Karpas-422 (cell line): ENCODE measurements around the gene PITPNC1. TPM values are rescaled to one million over a fixed set of nuclear protein-coding genes. Genes with fewer than 3 reads are reported as not detected.

Source experiments
- DNase-seq: peaks from one replicate; pipeline ENCODE4 v3.0.0-alpha.2; 2015
- H2AFZ ChIP-seq: fragments of 200-600 bp; sonication (generic); 2 replicates; pipeline ENCODE4 v1.6.1; 2014; ENCODE audit warnings: antibody characterized with exemption, low read length, mixed read lengths
- H3K27ac ChIP-seq: fragments of 200-600 bp; sonication (generic); 2 replicates; pipeline ENCODE4 v1.5.1; 2014; ENCODE audit warnings: mild to moderate bottlenecking, low read length, moderate library complexity
- H3K27me3 ChIP-seq: fragments of 200-600 bp; sonication (generic); 2 replicates; pipeline ENCODE4 v1.6.1; 2014; ENCODE audit warnings: low read length, mixed read lengths
- H3K36me3 ChIP-seq: fragments of 200-600 bp; sonication (generic); 2 replicates; pipeline ENCODE4 v1.6.1; 2014; ENCODE audit warnings: low read length, mixed read lengths; ENCODE audit not compliant: insufficient read depth
- H3K4me1 ChIP-seq: fragments of 200-600 bp; sonication (generic); 2 replicates; pipeline ENCODE4 v1.6.1; 2014; ENCODE audit warnings: mild to moderate bottlenecking, low read length, mixed read lengths
- H3K4me2 ChIP-seq: fragments of 200-600 bp; sonication (generic); 2 replicates; pipeline ENCODE4 v1.6.1; 2014; ENCODE audit warnings: low read length, low read depth, mild to moderate bottlenecking; ENCODE audit not compliant: poor library complexity, severe bottlenecking
- H3K4me3 ChIP-seq: fragments of 200-600 bp; sonication (generic); 2 replicates; pipeline ENCODE4 v1.5.1; 2014; ENCODE audit warnings: mild to moderate bottlenecking, antibody characterized with exemption, low read length, mixed read lengths
- H3K79me2 ChIP-seq: fragments of 200-600 bp; sonication (generic); 2 replicates; pipeline ENCODE4 v1.6.1; 2014; ENCODE audit warnings: mild to moderate bottlenecking, low read length, mixed read lengths
- H3K9ac ChIP-seq: fragments of 200-600 bp; sonication (generic); 2 replicates; pipeline ENCODE4 v1.6.0; 2014; ENCODE audit warnings: low read length
- H3K9me2 ChIP-seq: fragments of 200-600 bp; sonication (generic), shearing (Covaris generic); replicated peaks from 2 replicates; pipeline ENCODE4 v1.6.0; 2014; ENCODE audit warnings: mild to moderate bottlenecking, low read length, moderate library complexity; ENCODE audit not compliant: insufficient read depth
- H3K9me3 ChIP-seq: fragments of 300-700, 200-600 bp; sonication (generic); 2 replicates; pipeline ENCODE4 v1.6.1; 2014; ENCODE audit warnings: low read length, mixed read lengths
- H4K20me1 ChIP-seq: fragments of 200-600 bp; sonication (generic); 2 replicates; pipeline ENCODE4 v1.6.1; 2014; ENCODE audit warnings: mild to moderate bottlenecking, antibody characterized with exemption, low read length, low read depth; ENCODE audit not compliant: insufficient read depth
- total RNA-seq: library from RNA; depleted of rRNA; stranded (reverse); fragments of >200 nt; shearing (Covaris generic); gene quantifications from 2 replicates; pipeline ENCODE4 v1.2.3, GENCODE V29; 2014; ENCODE audit warnings: low replicate concordance

Gene PITPNC1
- total RNA-seq, 1 experiment from 2014 or later = 3.8 TPM

DNA sequence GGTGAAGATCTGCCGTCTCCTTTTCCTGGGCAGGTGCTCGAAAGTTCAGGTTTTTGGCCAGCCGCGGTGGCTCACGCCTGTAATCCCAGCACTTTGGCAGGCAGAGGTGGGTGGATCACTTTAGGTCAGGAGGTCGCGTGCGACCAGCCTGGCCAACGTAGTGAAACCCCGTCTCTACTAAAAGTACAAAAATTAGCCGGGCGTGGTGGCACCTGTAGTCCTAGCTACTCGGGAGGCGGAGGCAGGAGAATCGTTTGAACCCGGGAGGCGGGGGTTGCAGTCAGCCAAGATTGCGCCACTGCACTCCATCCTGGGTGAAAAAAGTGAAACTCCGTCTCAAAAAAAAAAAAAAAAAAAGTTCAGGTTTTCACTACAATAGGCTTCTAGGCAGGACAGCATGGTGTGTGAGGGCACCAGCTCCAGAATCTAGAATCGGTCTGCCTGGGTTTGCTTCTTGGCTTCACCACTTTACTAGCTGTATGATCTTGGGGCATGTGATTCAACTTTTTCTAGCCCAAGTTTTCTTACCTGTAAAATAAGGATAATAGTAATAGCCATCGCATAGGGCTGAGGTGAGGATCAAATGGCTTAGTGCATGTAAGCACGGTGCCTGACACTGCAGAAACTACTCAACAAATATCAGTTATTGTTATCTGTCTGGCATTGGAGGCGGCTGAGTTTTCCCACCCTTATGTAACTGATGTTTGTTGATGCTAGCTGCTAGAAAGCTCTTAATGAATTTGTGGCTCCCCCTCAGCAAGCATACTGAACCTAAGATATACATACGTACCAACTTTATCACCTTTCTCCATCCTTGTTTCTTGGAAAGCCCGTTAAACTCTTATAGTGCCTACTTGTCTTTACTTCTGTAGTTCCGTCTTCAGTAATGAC is 12.0 kb upstream of the PITPNC1 start:
- H3K27ac ChIP-seq = peak overlapping the region; percentile 39; the same call in 1 of the 2 replicates
- H2AFZ ChIP-seq = no peak overlapping the region
- H3K4me3 ChIP-seq = peak overlapping the region; percentile 93
- H3K9me2 ChIP-seq = no peaks in the 10 kb centered on the region
- H3K4me2 ChIP-seq = peak overlapping the region; percentile 91
- H3K9me3 ChIP-seq = no peaks in the 10 kb centered on the region
- H3K4me1 ChIP-seq = peaks cover 36% of the 10 kb centered on the region
- DNase-seq = no peak
- no peaks in the 10 kb centered on the region for H3K27me3 ChIP-seq
- H3K79me2 ChIP-seq = peaks cover 62% of the 10 kb centered on the region
- H4K20me1 ChIP-seq = peaks cover 39% of the 10 kb centered on the region; the same call in 1 of the 2 replicates
- peaks cover 29% of the 10 kb centered on the region; the same call in 1 of the 2 replicates for H3K36me3 ChIP-seq
- H3K9ac ChIP-seq = peak overlapping the region; percentile 91

DNA sequence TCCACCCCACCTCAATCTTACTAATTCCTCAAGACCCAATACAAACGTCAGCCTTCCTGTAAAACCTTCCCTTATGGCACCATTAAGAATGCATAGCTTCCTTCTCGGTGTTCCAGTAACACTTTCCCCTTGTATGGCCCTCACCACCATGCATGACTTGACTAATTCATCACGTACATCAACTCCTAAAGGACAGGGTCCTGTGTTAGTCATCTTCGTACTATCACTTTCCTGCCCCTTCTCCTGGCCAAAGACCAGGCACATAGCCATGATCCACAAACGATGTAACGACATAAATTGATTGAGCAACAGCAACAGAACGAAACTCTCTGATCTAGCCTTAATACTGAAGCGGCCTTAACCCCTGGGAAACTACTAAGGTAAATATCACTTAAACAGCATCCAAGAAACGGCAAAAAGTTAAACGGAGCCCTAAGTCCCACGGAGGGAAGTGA is 11.3 kb upstream of the PITPNC1 start:
- Histone ChIP-seq H3K4me3 (peak overlapping the region; percentile 93), H3K27me3 (no peaks in the 10 kb centered on the region), H3K36me3 (peaks cover 22% of the 10 kb centered on the region; the same call in 1 of the 2 replicates), H3K79me2 (peaks cover 55% of the 10 kb centered on the region), H4K20me1 (peaks cover 33% of the 10 kb centered on the region; the same call in 1 of the 2 replicates), H3K9ac (peak overlapping the region; percentile 91), H3K4me1 (peaks cover 30% of the 10 kb centered on the region), H3K4me2 (peak overlapping the region; percentile 91), H3K9me3 (no peaks in the 10 kb centered on the region), H2AFZ (no peak overlapping the region), H3K9me2 (no peaks in the 10 kb centered on the region), H3K27ac (peak overlapping the region; percentile 39; the same call in 1 of the 2 replicates)
- DNase-seq = peak; percentile 60

DNA sequence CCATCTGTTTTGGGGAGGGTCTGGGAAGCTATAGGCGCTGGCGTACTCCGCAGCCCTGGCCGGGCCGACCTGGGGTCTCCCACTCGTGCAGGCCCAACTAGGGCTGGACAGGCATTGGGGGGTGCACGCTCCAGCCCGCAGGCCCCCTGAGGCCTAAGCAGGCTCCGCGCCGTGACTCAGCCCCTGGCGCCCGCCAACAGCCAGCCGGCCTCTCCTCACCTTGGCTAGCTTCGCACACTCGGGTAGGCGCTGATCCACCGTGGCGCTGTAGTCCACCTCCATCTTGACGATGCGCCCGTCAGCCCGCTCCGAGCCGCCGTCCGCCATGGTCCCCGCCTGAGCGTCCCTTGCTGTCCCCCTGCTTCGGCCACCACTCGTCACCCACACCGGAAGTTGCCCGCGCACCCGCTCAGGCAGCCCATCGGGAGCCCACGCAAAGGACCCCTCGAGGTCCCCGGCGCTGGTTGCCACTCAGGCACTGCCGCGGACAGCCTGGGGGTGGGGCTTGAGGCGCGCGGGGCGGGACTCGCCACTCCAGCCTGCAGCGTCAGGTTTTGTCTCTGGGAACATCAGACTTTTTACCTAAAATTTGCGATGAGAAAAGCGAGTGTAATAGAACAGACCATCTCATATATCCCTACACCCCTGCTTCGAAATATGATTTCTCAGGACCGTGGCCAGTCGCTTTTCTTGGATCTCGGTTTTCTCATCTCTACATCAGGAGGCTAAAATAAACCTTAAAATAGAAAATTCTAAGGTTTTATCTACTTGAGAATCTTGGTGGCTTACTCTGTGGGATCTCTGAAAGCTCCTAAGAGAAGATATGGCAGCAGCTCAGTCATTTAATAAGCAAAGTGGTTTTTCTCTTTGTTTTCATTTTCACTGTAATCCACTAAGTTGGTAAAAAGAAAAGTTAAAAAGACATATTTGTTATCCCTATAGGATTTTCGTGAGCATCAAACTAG is 10.6 kb upstream of the PITPNC1 start, which contains the start of gene PSMD12:
TSS of gene PSMD12 (minus strand) at position 385 of the 965 bp plus-strand sequence. CDS start at position 327, 58 bp downstream.
- Histone ChIP-seq H4K20me1 (peaks cover 29% of the 10 kb centered on the region; the same call in 1 of the 2 replicates), H3K36me3 (peaks cover 15% of the 10 kb centered on the region; the same call in 1 of the 2 replicates), H3K4me3 (peak within 1 kb of the TSS; percentile 93), H3K27me3 (no peaks in the 10 kb centered on the region), H3K9ac (peak within 1 kb of the TSS; percentile 91), H3K9me2 (no peaks in the 10 kb centered on the region), H3K27ac (peak within 1 kb of the TSS; percentile 58), H3K4me2 (peak within 1 kb of the TSS; percentile 91), H2AFZ (peak within 1 kb of the TSS; percentile 83), H3K79me2 (peaks cover 48% of the 10 kb centered on the region), H3K4me1 (peaks cover 26% of the 10 kb centered on the region), H3K9me3 (no peaks in the 10 kb centered on the region)
- DNase-seq = peak; percentile 97

DNA sequence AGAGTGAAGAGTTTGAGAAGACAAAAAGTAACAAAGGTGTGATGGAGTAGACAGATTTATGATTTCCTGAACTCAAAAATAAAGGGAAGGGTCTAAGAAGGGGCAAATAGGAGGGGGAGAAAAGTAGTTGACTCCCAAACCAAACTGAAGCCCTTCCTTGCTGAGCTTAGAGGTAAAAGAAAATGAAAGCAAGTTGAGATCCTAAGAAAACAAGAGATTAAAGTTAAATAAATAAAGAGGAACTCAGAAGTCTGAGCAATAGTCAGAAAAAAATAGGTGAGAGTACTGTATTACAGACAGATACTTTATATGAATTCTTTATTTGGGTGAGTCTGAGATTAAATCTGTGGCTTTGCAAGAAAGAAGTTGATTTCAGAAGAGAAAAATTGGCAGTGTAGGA is 7.4 kb upstream of the PITPNC1 start:
- H3K4me3 ChIP-seq = no peak overlapping the region
- H3K27ac ChIP-seq = no peak overlapping the region
- no peak overlapping the region for H2AFZ ChIP-seq
- H3K9me3 ChIP-seq = no peaks in the 10 kb centered on the region
- H4K20me1 ChIP-seq = peaks cover 14% of the 10 kb centered on the region; the same call in 1 of the 2 replicates
- peaks cover 17% of the 10 kb centered on the region for H3K79me2 ChIP-seq
- H3K4me2 ChIP-seq = no peak overlapping the region
- no peaks in the 10 kb centered on the region for H3K27me3 ChIP-seq
- H3K36me3 ChIP-seq = no peaks in the 10 kb centered on the region; the same call in 1 of the 2 replicates
- H3K9me2 ChIP-seq = no peaks in the 10 kb centered on the region
- H3K9ac ChIP-seq = no peak overlapping the region
- DNase-seq = no peak
- H3K4me1 ChIP-seq = peaks cover 17% of the 10 kb centered on the region

DNA sequence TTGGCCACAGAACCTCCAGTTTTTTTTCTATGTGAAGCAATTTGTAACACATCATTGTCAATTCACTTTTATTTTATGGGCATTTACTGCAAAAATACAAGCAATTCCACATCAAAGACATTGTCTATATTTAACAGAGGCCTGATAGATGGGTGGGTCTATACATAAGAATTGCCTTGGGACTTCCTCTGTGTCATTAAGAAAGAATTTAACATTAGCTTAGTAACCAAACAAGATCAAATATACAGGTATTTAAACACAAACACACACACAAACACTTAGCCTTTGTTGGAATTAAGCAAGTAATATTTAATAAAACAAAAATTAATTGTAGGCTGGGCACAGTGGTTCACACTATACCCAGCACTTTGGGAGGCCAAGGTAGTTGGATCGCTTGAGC is 4.3 kb upstream of the PITPNC1 start:
- Histone ChIP-seq H3K9me3 (no peaks in the 10 kb centered on the region), H3K4me1 (peaks cover 17% of the 10 kb centered on the region), H3K9me2 (no peaks in the 10 kb centered on the region), H2AFZ (no peak overlapping the region), H3K4me2 (no peak overlapping the region), H3K36me3 (no peaks in the 10 kb centered on the region), H3K27ac (no peak overlapping the region), H4K20me1 (no peaks in the 10 kb centered on the region), H3K4me3 (no peak overlapping the region), H3K27me3 (no peaks in the 10 kb centered on the region), H3K79me2 (no peaks in the 10 kb centered on the region), H3K9ac (no peak overlapping the region)
- no peak for DNase-seq

DNA sequence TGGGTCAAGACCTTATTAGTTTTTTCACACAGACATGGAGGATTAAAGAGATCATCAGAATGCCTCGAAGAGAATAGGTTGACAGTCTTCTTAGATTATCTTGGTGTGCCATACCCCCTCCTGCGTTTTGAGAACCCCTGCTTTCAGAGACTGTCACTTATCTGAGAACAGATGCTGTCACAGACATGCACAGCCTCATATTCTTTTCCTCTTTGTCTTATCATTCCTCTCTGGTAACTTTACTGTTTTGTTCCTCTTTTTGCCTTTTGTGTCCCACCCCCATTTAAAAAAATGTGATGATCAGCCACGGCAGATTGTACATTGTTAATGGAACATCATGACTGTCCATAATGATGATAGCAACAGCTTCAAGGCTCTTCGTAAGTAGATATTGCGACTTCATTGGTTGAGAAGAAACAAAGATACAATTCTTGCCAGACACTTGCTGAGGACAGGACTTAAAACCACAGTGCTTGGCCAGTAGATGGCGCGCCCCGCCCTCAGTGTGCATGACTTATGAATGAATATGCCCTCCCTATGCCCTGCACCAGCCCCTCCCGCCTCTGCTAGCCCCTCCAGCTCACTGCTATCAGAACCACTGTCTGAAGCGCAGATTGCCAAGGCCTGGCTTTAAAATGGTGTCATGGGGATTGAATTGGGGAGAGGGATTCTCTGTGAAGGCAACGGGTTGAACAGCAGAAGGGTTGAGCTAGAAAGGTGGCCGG is 2.6 kb upstream of the PITPNC1 start:
- no peaks in the 10 kb centered on the region for H3K9me3 ChIP-seq
- H3K4me1 ChIP-seq = peaks cover 28% of the 10 kb centered on the region
- no peaks in the 10 kb centered on the region for H3K36me3 ChIP-seq
- no peak overlapping the region for H3K27ac ChIP-seq
- peak overlapping the region; percentile 34 for H3K4me2 ChIP-seq
- H4K20me1 ChIP-seq = 0 out of 2 replicates have a peak, but pooled peaks cover 4% of the 10 kb centered on the region
- peak; percentile 93 for DNase-seq
- no peaks in the 10 kb centered on the region for H3K79me2 ChIP-seq
- no peak overlapping the region for H3K4me3 ChIP-seq
- no peaks in the 10 kb centered on the region for H3K9me2 ChIP-seq
- no peak overlapping the region for H3K9ac ChIP-seq
- H3K27me3 ChIP-seq = no peaks in the 10 kb centered on the region; the same call in 1 of the 2 replicates
- no peak overlapping the region for H2AFZ ChIP-seq

DNA sequence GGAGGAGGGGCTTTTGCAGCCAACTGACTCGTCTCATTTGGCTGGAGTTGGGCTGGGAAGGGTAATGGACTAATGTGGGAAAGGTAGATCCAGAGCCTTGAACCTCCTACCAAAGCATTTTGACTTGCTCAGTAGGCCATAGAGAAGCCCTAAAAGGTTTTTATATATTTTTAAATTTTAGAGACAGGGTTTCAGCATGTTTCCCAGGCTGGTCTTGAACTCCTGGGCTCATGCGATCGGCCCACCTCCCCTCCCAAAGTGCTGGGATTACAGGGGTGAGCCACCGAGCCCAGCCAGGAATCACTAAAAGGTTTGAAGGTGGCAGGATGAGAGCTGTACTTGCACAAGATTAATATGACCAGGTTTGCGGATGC is 2.0 kb upstream of the PITPNC1 start:
- no peaks in the 10 kb centered on the region for H3K36me3 ChIP-seq
- H3K4me2 ChIP-seq = peak overlapping the region; percentile 34
- H3K4me1 ChIP-seq = peaks cover 28% of the 10 kb centered on the region
- no peak overlapping the region for H3K27ac ChIP-seq
- no peak for DNase-seq
- no peaks in the 10 kb centered on the region; the same call in 1 of the 2 replicates for H3K27me3 ChIP-seq
- no peaks in the 10 kb centered on the region for H3K79me2 ChIP-seq
- H2AFZ ChIP-seq = no peak overlapping the region
- no peaks in the 10 kb centered on the region for H3K9me2 ChIP-seq
- 0 out of 2 replicates have a peak, but pooled peaks cover 4% of the 10 kb centered on the region for H4K20me1 ChIP-seq
- no peak overlapping the region for H3K4me3 ChIP-seq
- H3K9ac ChIP-seq = no peak overlapping the region
- no peaks in the 10 kb centered on the region for H3K9me3 ChIP-seq
